ENCODE measurements around the gene FRMD4A.

- TF ChIP-seq EZH2 (IDR thresholded peaks at IDR 0.05; ENCODE audit: low read depth) (no peak), CTCF (conservative IDR thresholded peaks at IDR 0.05) (no peak)
These were observed 585.5 kb downstream of the FRMD4A start for GRCh38 chr10:13745271-13745670.
